ENCODE results near the gene HMG20A. TPM values are rescaled to one million over a fixed set of nuclear protein-coding genes. Genes with fewer than 3 reads are reported as not detected.

Gene HMG20A
- 27.3 and 41.9 TPM in 2 replicates for total RNA-seq

DNA sequence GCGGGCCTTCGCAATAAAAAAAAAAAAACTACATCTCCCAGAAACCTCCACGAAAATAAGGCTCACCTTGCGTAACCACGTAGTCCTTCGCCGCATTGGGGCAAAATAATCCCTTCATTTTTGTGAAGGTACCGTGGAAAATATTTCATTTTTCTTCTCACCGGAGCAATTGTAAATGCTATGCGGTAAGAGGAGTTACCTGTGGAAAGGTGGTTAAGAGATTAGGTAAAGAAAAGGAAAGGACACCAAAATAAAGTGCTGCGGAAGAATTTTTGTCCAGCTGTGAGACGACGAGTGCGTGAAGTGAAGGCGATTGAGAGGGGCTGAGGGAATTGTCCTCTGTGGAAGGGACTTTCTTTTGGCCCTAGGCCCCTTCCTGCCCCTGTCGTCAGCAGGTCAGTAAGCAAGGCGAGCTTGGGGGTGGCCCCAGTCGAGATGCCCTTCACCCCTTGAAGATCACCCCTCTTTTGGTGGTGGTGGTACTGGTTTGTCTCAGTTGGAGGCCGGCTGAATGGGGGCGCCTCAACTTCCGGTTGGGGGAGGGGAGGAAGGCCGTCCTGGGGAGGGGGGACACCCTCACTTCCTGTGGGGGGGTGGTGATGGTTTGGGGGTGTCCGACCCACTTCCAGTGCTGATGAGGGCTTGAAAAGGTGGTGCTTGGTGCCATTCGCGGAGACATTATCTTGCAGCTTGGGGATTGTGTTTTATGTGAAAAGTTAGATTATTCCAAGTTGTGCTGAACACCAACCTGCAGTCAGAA lies at the start of gene HMG20A:
Gene HMG20A, plus strand, starts transcription at position 279 of the 760 bp plus-strand sequence. CDS start 37,520 bp downstream, outside the sequence.

GRCh38 chr15:77419836-77420609 lies 665 bp upstream of the HMG20A start, which contains the start of gene PEAK1:
Gene PEAK1 (minus strand): TSS chr15:77420104. CDS start chr15:77181926, 238,178 bp downstream.

Other genes starting within 250 kb of the HMG20A start
- 99.8 and 174 TPM in 2 replicates for gene PEAK1, start 784 bp upstream of the HMG20A start, total RNA-seq
- gene LINGO1, start 212.0 kb downstream of the HMG20A start, total RNA-seq = not detected in 2 replicates